Measurements from ENCODE around the gene ITGA2B. TPM values are rescaled to one million over a fixed set of nuclear protein-coding genes. Genes with fewer than 3 reads are reported as not detected.

ITGA2B gene
- total and polyA plus RNA-seq, 2 of the 13 experiments (the other 11 are each of a cell fraction or from before 2014, with no cell fraction given): 0.38 to 1.1 TPM

DNA sequence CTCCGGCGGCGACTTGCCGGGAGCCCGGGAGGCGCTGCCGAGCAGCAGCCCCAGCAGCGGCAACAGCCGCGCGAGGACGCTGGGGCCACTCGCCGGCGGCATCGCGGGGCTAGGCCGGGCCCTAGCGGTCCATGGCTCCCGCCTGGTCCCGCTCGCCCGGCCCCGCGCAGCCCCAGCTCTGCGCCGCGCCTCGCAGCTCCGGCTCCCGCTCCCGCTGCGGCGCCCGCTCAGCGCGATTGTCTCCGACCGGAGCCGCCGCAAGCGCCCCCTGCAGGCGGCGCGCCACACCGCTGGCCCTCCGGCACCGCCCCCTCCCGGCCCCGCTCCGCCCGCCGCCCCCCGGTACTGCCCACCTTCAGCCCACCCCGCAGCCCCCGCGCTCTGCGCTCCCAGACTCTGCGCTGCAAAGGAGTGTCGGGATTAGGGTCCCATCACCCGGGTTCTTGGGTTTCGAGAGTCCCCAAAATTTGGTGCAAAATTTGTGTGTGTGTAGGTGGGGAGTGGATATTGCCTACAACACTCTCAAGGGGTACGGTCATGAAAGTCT lies 25.8 kb downstream of the ITGA2B start, which contains the start of gene FAM171A2 (continued):
- TF ChIP-seq, protein P1, sequence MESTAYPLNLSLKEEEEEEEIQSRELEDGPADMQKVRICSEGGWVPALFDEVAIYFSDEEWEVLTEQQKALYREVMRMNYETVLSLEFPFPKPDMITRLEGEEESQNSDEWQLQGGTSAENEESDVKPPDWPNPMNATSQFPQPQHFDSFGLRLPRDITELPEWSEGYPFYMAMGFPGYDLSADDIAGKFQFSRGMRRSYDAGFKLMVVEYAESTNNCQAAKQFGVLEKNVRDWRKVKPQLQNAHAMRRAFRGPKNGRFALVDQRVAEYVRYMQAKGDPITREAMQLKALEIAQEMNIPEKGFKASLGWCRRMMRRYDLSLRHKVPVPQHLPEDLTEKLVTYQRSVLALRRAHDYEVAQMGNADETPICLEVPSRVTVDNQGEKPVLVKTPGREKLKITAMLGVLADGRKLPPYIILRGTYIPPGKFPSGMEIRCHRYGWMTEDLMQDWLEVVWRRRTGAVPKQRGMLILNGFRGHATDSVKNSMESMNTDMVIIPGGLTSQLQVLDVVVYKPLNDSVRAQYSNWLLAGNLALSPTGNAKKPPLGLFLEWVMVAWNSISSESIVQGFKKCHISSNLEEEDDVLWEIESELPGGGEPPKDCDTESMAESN (CRISPR knock-in tag; conservative IDR thresholded peaks at IDR 0.05): 0 out of 2 replicates have a peak, but pooled peaks have one; percentile 36
- TF ChIP-seq, protein P2, sequence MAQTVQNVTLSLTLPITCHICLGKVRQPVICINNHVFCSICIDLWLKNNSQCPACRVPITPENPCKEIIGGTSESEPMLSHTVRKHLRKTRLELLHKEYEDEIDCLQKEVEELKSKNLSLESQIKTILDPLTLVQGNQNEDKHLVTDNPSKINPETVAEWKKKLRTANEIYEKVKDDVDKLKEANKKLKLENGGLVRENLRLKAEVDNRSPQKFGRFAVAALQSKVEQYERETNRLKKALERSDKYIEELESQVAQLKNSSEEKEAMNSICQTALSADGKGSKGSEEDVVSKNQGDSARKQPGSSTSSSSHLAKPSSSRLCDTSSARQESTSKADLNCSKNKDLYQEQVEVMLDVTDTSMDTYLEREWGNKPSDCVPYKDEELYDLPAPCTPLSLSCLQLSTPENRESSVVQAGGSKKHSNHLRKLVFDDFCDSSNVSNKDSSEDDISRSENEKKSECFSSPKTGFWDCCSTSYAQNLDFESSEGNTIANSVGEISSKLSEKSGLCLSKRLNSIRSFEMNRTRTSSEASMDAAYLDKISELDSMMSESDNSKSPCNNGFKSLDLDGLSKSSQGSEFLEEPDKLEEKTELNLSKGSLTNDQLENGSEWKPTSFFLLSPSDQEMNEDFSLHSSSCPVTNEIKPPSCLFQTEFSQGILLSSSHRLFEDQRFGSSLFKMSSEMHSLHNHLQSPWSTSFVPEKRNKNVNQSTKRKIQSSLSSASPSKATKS (CRISPR knock-in tag; IDR thresholded peaks at IDR 0.05): no peak
- TF ChIP-seq ETV6 (CRISPR knock-in tag; conservative IDR thresholded peaks at IDR 0.05) (no peak), BRD4 (CRISPR knock-in tag; IDR thresholded peaks at IDR 0.05) (no peak), FOXA1 (IDR thresholded peaks at IDR 0.05) (no peak), FOXA1 (CRISPR knock-in tag; IDR thresholded peaks at IDR 0.05) (no peak), ZNF256 (CRISPR knock-in tag; conservative IDR thresholded peaks at IDR 0.05) (no peak), ZNF83 (CRISPR knock-in tag; IDR thresholded peaks at IDR 0.05; ENCODE audit: borderline replicate concordance) (no peak), CREM (IDR thresholded peaks at IDR 0.05) (no peak), CREM (CRISPR knock-in tag; IDR thresholded peaks at IDR 0.05) (no peak), DR1 (CRISPR knock-in tag; IDR thresholded peaks at IDR 0.05) (no peak), XBP1 (CRISPR knock-in tag; IDR thresholded peaks at IDR 0.05) (no peak), AKAP8 (CRISPR knock-in tag; IDR thresholded peaks at IDR 0.05) (no peak), ZNF329 (CRISPR knock-in tag; IDR thresholded peaks at IDR 0.05; ENCODE audit: low read depth) (peak; percentile 79), ZNF317 (CRISPR knock-in tag; IDR thresholded peaks at IDR 0.05) (no peak), KDM6A (CRISPR knock-in tag; IDR thresholded peaks at IDR 0.05; ENCODE audit: low read depth) (no peak), CC2D1A (CRISPR knock-in tag; IDR thresholded peaks at IDR 0.05) (no peak), ZNF546 (CRISPR knock-in tag; conservative IDR thresholded peaks at IDR 0.05) (0 out of 2 replicates have a peak, but pooled peaks have one; percentile 58)
- TF ChIP-seq, protein P3, sequence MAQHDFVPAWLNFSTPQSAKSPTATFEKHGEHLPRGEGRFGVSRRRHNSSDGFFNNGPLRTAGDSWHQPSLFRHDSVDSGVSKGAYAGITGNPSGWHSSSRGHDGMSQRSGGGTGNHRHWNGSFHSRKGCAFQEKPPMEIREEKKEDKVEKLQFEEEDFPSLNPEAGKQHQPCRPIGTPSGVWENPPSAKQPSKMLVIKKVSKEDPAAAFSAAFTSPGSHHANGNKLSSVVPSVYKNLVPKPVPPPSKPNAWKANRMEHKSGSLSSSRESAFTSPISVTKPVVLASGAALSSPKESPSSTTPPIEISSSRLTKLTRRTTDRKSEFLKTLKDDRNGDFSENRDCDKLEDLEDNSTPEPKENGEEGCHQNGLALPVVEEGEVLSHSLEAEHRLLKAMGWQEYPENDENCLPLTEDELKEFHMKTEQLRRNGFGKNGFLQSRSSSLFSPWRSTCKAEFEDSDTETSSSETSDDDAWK (CRISPR knock-in tag; IDR thresholded peaks at IDR 0.05): no peak
- TF ChIP-seq, protein P4, sequence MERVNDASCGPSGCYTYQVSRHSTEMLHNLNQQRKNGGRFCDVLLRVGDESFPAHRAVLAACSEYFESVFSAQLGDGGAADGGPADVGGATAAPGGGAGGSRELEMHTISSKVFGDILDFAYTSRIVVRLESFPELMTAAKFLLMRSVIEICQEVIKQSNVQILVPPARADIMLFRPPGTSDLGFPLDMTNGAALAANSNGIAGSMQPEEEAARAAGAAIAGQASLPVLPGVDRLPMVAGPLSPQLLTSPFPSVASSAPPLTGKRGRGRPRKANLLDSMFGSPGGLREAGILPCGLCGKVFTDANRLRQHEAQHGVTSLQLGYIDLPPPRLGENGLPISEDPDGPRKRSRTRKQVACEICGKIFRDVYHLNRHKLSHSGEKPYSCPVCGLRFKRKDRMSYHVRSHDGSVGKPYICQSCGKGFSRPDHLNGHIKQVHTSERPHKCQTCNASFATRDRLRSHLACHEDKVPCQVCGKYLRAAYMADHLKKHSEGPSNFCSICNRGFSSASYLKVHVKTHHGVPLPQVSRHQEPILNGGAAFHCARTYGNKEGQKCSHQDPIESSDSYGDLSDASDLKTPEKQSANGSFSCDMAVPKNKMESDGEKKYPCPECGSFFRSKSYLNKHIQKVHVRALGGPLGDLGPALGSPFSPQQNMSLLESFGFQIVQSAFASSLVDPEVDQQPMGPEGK (CRISPR knock-in tag; IDR thresholded peaks at IDR 0.05): 0 out of 2 replicates have a peak, but pooled peaks have one; percentile 55
- TF ChIP-seq, protein P5, sequence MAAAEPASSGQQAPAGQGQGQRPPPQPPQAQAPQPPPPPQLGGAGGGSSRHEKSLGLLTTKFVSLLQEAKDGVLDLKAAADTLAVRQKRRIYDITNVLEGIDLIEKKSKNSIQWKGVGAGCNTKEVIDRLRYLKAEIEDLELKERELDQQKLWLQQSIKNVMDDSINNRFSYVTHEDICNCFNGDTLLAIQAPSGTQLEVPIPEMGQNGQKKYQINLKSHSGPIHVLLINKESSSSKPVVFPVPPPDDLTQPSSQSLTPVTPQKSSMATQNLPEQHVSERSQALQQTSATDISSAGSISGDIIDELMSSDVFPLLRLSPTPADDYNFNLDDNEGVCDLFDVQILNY (CRISPR knock-in tag; conservative IDR thresholded peaks at IDR 0.05): no peak
- TF ChIP-seq, protein P6, sequence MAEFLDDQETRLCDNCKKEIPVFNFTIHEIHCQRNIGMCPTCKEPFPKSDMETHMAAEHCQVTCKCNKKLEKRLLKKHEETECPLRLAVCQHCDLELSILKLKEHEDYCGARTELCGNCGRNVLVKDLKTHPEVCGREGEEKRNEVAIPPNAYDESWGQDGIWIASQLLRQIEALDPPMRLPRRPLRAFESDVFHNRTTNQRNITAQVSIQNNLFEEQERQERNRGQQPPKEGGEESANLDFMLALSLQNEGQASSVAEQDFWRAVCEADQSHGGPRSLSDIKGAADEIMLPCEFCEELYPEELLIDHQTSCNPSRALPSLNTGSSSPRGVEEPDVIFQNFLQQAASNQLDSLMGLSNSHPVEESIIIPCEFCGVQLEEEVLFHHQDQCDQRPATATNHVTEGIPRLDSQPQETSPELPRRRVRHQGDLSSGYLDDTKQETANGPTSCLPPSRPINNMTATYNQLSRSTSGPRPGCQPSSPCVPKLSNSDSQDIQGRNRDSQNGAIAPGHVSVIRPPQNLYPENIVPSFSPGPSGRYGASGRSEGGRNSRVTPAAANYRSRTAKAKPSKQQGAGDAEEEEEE (CRISPR knock-in tag; IDR thresholded peaks at IDR 0.05; ENCODE audit: borderline replicate concordance): no peak
